Measurements from ENCODE around the gene PTEN.

DNA sequence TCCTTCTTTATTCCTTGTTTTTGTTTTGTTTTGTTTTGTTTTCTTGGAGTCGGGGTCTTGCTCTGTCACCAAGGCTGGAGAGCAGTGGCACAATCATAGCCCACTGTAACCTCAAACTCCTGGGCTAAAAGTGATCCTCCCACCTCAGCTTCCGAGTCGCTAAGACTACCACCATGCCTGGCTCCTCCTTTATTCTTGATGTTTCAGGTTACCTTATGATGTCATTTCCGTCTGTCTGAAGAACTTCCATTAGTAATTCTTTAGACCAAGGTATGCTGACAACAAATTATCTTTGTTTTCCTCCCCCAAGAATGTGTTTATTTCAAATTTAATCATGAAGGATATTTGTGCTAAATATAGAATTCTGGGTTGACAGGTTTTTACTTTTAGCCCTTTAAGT is 27.3 kb upstream of the PTEN start:
- TF ChIP-seq TCF12 (IDR thresholded peaks at IDR 0.05; ENCODE audit: low read depth) (no peak), YY1 (IDR thresholded peaks at IDR 0.05; ENCODE audit: low read depth) (no peak), NFIC (IDR thresholded peaks at IDR 0.05) (no peak), TAF1 (IDR thresholded peaks at IDR 0.05; ENCODE audit: low read depth) (no peak), CREB1 (IDR thresholded peaks at IDR 0.05; ENCODE audit: low read depth) (no peak), EP300 (IDR thresholded peaks at IDR 0.05; ENCODE audit: borderline replicate concordance) (no peak), FOXM1 (IDR thresholded peaks at IDR 0.05; ENCODE audit: borderline replicate concordance, low read depth) (no peak), EGR1 (IDR thresholded peaks at IDR 0.05) (no peak), RAD21 (IDR thresholded peaks at IDR 0.05; ENCODE audit: low read depth) (no peak), TEAD4 (IDR thresholded peaks at IDR 0.05) (no peak), CEBPB (IDR thresholded peaks at IDR 0.05) (no peak), ZBTB7A (IDR thresholded peaks at IDR 0.05; ENCODE audit: low read depth) (no peak)
- TF ChIP-seq, protein P1, sequence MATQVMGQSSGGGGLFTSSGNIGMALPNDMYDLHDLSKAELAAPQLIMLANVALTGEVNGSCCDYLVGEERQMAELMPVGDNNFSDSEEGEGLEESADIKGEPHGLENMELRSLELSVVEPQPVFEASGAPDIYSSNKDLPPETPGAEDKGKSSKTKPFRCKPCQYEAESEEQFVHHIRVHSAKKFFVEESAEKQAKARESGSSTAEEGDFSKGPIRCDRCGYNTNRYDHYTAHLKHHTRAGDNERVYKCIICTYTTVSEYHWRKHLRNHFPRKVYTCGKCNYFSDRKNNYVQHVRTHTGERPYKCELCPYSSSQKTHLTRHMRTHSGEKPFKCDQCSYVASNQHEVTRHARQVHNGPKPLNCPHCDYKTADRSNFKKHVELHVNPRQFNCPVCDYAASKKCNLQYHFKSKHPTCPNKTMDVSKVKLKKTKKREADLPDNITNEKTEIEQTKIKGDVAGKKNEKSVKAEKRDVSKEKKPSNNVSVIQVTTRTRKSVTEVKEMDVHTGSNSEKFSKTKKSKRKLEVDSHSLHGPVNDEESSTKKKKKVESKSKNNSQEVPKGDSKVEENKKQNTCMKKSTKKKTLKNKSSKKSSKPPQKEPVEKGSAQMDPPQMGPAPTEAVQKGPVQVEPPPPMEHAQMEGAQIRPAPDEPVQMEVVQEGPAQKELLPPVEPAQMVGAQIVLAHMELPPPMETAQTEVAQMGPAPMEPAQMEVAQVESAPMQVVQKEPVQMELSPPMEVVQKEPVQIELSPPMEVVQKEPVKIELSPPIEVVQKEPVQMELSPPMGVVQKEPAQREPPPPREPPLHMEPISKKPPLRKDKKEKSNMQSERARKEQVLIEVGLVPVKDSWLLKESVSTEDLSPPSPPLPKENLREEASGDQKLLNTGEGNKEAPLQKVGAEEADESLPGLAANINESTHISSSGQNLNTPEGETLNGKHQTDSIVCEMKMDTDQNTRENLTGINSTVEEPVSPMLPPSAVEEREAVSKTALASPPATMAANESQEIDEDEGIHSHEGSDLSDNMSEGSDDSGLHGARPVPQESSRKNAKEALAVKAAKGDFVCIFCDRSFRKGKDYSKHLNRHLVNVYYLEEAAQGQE (IDR thresholded peaks at IDR 0.05; ENCODE audit: low read depth): no peak
- TF ChIP-seq, protein P2, sequence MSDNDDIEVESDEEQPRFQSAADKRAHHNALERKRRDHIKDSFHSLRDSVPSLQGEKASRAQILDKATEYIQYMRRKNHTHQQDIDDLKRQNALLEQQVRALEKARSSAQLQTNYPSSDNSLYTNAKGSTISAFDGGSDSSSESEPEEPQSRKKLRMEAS (IDR thresholded peaks at IDR 0.05): no peak
